GM18517 (cell line): ENCODE measurements around the gene POLE4.

Experiments
- ATAC-seq: cut with Tn5 transposase; IDR thresholded peaks from one replicate; pipeline ENCODE4 v1.9.1; 2021; ENCODE audit warnings: mild to moderate bottlenecking, moderate library complexity; ENCODE audit not compliant: unreplicated experiment

The POLE4 gene

GRCh38 chr2:74985978-74986609 lies 27.7 kb downstream of the POLE4 start:
- ATAC-seq, result no peak

GRCh38 chr2:74991977-74992376 lies 33.5 kb downstream of the POLE4 start:
- ATAC-seq, result no peak

GRCh38 chr2:74999468-74999867 lies 41.0 kb downstream of the POLE4 start:
- ATAC-seq, result no peak

GRCh38 chr2:75002007-75002406 lies 43.6 kb downstream of the POLE4 start:
- no peak for ATAC-seq

GRCh38 chr2:75003276-75003675 lies 44.8 kb downstream of the POLE4 start:
- ATAC-seq, result no peak

GRCh38 chr2:75003773-75004172 lies 45.3 kb downstream of the POLE4 start:
- ATAC-seq, result no peak

- no peak for ATAC-seq
Observed at GRCh38 chr2:75006041-75006440, 47.6 kb downstream of the POLE4 start.

- no peak for ATAC-seq
Observed at GRCh38 chr2:75007061-75007460, 48.6 kb downstream of the POLE4 start.

GRCh38 chr2:75007819-75008218 lies 49.4 kb downstream of the POLE4 start:
- no peak for ATAC-seq

GRCh38 chr2:75010571-75010970 lies 52.1 kb downstream of the POLE4 start:
- no peak for ATAC-seq

GRCh38 chr2:75012080-75012479 lies 53.6 kb downstream of the POLE4 start:
- no peak for ATAC-seq

- no peak for ATAC-seq
Observed at GRCh38 chr2:75018162-75018561, 59.7 kb downstream of the POLE4 start.
